HL-60 (cell line): ENCODE data around the gene GPNMB.

Experiments
- GABPA ChIP-seq: IDR thresholded peaks from 2 replicates; pipeline ENCODE4 v1.6.1; 2012; ENCODE audit warnings: low read depth
- TF ChIP-seq, protein P1 (sequence below): IDR thresholded peaks from one replicate; pipeline ENCODE4 v1.5.1; 2011; ENCODE audit warnings: low read length, control low read depth, inconsistent platforms; ENCODE audit not compliant: insufficient read depth

DNA sequence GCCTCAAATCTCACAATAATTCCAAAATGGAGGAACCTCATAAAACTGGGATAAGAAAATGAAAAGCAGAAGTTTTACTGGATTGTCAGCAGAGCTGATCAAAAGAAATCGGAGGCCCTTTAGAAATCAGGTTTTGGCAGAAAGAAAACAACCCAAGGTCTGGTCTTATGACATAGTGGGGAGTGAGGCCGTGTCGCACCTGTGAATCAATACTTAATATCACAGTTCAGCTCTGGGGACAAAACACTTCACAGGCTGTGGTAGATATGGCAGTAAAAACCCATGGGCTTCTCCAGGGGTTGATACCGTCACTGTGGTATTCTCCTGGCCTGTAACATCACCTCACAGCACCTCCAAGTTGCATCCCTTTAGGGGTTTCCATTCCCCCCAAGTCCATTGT is 46.0 kb downstream of the GPNMB start:
- TF ChIP-seq, protein P1, sequence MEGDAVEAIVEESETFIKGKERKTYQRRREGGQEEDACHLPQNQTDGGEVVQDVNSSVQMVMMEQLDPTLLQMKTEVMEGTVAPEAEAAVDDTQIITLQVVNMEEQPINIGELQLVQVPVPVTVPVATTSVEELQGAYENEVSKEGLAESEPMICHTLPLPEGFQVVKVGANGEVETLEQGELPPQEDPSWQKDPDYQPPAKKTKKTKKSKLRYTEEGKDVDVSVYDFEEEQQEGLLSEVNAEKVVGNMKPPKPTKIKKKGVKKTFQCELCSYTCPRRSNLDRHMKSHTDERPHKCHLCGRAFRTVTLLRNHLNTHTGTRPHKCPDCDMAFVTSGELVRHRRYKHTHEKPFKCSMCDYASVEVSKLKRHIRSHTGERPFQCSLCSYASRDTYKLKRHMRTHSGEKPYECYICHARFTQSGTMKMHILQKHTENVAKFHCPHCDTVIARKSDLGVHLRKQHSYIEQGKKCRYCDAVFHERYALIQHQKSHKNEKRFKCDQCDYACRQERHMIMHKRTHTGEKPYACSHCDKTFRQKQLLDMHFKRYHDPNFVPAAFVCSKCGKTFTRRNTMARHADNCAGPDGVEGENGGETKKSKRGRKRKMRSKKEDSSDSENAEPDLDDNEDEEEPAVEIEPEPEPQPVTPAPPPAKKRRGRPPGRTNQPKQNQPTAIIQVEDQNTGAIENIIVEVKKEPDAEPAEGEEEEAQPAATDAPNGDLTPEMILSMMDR: no peak
- no peak for TF ChIP-seq GABPA
